ENCODE data around the gene APBA1.

Gene APBA1

GRCh38 chr9:69674112-69674685 lies 2.0 kb upstream of the APBA1 start:
- peak overlapping the region; percentile 8 for H3K4me3 Mint-ChIP-seq
- no peak overlapping the region for H3K27ac Mint-ChIP-seq
- no peaks in the 10 kb centered on the region for H3K9me3 Mint-ChIP-seq
- no peaks in the 10 kb centered on the region for H3K36me3 Mint-ChIP-seq (ENCODE audit: low read depth)
- DNase-seq (ENCODE audit: low spot score), result no peak
- H3K4me1 Mint-ChIP-seq (ENCODE audit: low read depth), result peaks cover 18% of the 10 kb centered on the region
- H3K27me3 Mint-ChIP-seq (ENCODE audit: low read depth), result peaks cover 50% of the 10 kb centered on the region

- Mint-ChIP-seq H3K9me3 (no peaks in the 10 kb centered on the region), H3K36me3 (ENCODE audit: low read depth) (no peaks in the 10 kb centered on the region), H3K4me1 (ENCODE audit: low read depth) (peaks cover 18% of the 10 kb centered on the region), H3K4me3 (peak overlapping the region; percentile 81), H3K27ac (no peak overlapping the region), H3K27me3 (ENCODE audit: low read depth) (peaks cover 46% of the 10 kb centered on the region)
- DNase-seq (ENCODE audit: low spot score), result no peak
These were observed 1.1 kb upstream of the APBA1 start for GRCh38 chr9:69673311-69673640.

GRCh38 chr9:69672596-69673310 lies 582 bp upstream of the APBA1 start:
- no peaks in the 10 kb centered on the region for H3K36me3 Mint-ChIP-seq (ENCODE audit: low read depth)
- H3K27ac Mint-ChIP-seq, result no peak overlapping the region
- peaks cover 45% of the 10 kb centered on the region for H3K27me3 Mint-ChIP-seq (ENCODE audit: low read depth)

GRCh38 chr9:69671311-69671878 lies 776 bp downstream of the APBA1 start:
- H3K27ac Mint-ChIP-seq, result no peak overlapping the region
- no peaks in the 10 kb centered on the region for H3K9me3 Mint-ChIP-seq
- DNase-seq (ENCODE audit: low spot score), result no peak

More at GRCh38 chr9:69672596-69673310, 582 bp upstream of the APBA1 start:
- Mint-ChIP-seq H3K4me3 (peak overlapping the region; percentile 81), H3K4me1 (ENCODE audit: low read depth) (peaks cover 18% of the 10 kb centered on the region), H3K9me3 (no peaks in the 10 kb centered on the region)
- peak; percentile 69 for DNase-seq (ENCODE audit: low spot score)

GRCh38 chr9:69667306-69667705 lies 4.9 kb downstream of the APBA1 start:
- no peak for DNase-seq (ENCODE audit: low spot score)
- Mint-ChIP-seq H3K9me3 (no peaks in the 10 kb centered on the region), H3K27me3 (ENCODE audit: low read depth) (peaks cover 42% of the 10 kb centered on the region), H3K4me1 (ENCODE audit: low read depth) (peaks cover 5% of the 10 kb centered on the region), H3K4me3 (no peak overlapping the region), H3K27ac (no peak overlapping the region), H3K36me3 (ENCODE audit: low read depth) (no peaks in the 10 kb centered on the region)

More at GRCh38 chr9:69671311-69671878, 776 bp downstream of the APBA1 start:
- H3K4me1 Mint-ChIP-seq (ENCODE audit: low read depth), result peaks cover 18% of the 10 kb centered on the region
- peaks cover 43% of the 10 kb centered on the region for H3K27me3 Mint-ChIP-seq (ENCODE audit: low read depth)
- peak overlapping the region; percentile 63 for H3K4me3 Mint-ChIP-seq
- H3K36me3 Mint-ChIP-seq (ENCODE audit: low read depth), result no peaks in the 10 kb centered on the region

- Mint-ChIP-seq H3K27ac (no peak overlapping the region), H3K9me3 (no peaks in the 10 kb centered on the region), H3K27me3 (ENCODE audit: low read depth) (peaks cover 22% of the 10 kb centered on the region), H3K4me1 (ENCODE audit: low read depth) (no peaks in the 10 kb centered on the region), H3K36me3 (ENCODE audit: low read depth) (no peaks in the 10 kb centered on the region), H3K4me3 (no peak overlapping the region)
- no peak for DNase-seq (ENCODE audit: low spot score)
These were observed 11.9 kb downstream of the APBA1 start for GRCh38 chr9:69660304-69660703.

- H3K27ac Mint-ChIP-seq, result no peak overlapping the region
- DNase-seq (ENCODE audit: low spot score), result no peak
- H3K9me3 Mint-ChIP-seq, result no peaks in the 10 kb centered on the region
- no peak overlapping the region for H3K4me3 Mint-ChIP-seq
- H3K27me3 Mint-ChIP-seq (ENCODE audit: low read depth), result peaks cover 19% of the 10 kb centered on the region
- no peaks in the 10 kb centered on the region for H3K4me1 Mint-ChIP-seq (ENCODE audit: low read depth)
- H3K36me3 Mint-ChIP-seq (ENCODE audit: low read depth), result no peaks in the 10 kb centered on the region
These were observed 13.0 kb downstream of the APBA1 start for GRCh38 chr9:69658987-69659675.

- Mint-ChIP-seq H3K4me3 (no peak overlapping the region), H3K4me1 (ENCODE audit: low read depth) (no peaks in the 10 kb centered on the region), H3K27me3 (ENCODE audit: low read depth) (peaks cover 18% of the 10 kb centered on the region), H3K9me3 (no peaks in the 10 kb centered on the region), H3K27ac (no peak overlapping the region), H3K36me3 (ENCODE audit: low read depth) (no peaks in the 10 kb centered on the region)
- DNase-seq (ENCODE audit: low spot score), result no peak
These were observed 14.9 kb downstream of the APBA1 start for GRCh38 chr9:69657269-69657668.

GRCh38 chr9:69655065-69655464 lies 17.1 kb downstream of the APBA1 start:
- no peaks in the 10 kb centered on the region for H3K9me3 Mint-ChIP-seq
- H3K27me3 Mint-ChIP-seq (ENCODE audit: low read depth), result peaks cover 14% of the 10 kb centered on the region
- H3K27ac Mint-ChIP-seq, result no peak overlapping the region
- DNase-seq (ENCODE audit: low spot score), result no peak
- H3K4me1 Mint-ChIP-seq (ENCODE audit: low read depth), result no peaks in the 10 kb centered on the region
- no peak overlapping the region for H3K4me3 Mint-ChIP-seq
- no peaks in the 10 kb centered on the region for H3K36me3 Mint-ChIP-seq (ENCODE audit: low read depth)

GRCh38 chr9:69653261-69653660 lies 18.9 kb downstream of the APBA1 start:
- H3K4me1 Mint-ChIP-seq (ENCODE audit: low read depth), result no peaks in the 10 kb centered on the region
- H3K27ac Mint-ChIP-seq, result no peak overlapping the region
- H3K9me3 Mint-ChIP-seq, result no peaks in the 10 kb centered on the region
- H3K27me3 Mint-ChIP-seq (ENCODE audit: low read depth), result peaks cover 11% of the 10 kb centered on the region
- H3K36me3 Mint-ChIP-seq (ENCODE audit: low read depth), result no peaks in the 10 kb centered on the region
- no peak overlapping the region for H3K4me3 Mint-ChIP-seq
- no peak for DNase-seq (ENCODE audit: low spot score)

GRCh38 chr9:69649566-69650250 lies 22.5 kb downstream of the APBA1 start:
- Mint-ChIP-seq H3K36me3 (ENCODE audit: low read depth) (no peaks in the 10 kb centered on the region), H3K4me3 (no peak overlapping the region), H3K4me1 (ENCODE audit: low read depth) (no peaks in the 10 kb centered on the region), H3K9me3 (no peaks in the 10 kb centered on the region), H3K27ac (no peak overlapping the region), H3K27me3 (ENCODE audit: low read depth) (peaks cover 11% of the 10 kb centered on the region)
- no peak for DNase-seq (ENCODE audit: low spot score)

GRCh38 chr9:69647804-69648203 lies 24.4 kb downstream of the APBA1 start:
- Mint-ChIP-seq H3K27ac (no peak overlapping the region), H3K4me1 (ENCODE audit: low read depth) (no peaks in the 10 kb centered on the region), H3K4me3 (no peak overlapping the region), H3K27me3 (ENCODE audit: low read depth) (peaks cover 8% of the 10 kb centered on the region), H3K9me3 (no peaks in the 10 kb centered on the region), H3K36me3 (ENCODE audit: low read depth) (no peaks in the 10 kb centered on the region)
- DNase-seq (ENCODE audit: low spot score), result no peak

- Mint-ChIP-seq H3K4me1 (ENCODE audit: low read depth) (no peaks in the 10 kb centered on the region), H3K36me3 (ENCODE audit: low read depth) (no peaks in the 10 kb centered on the region), H3K27me3 (ENCODE audit: low read depth) (peaks cover 8% of the 10 kb centered on the region), H3K4me3 (no peak overlapping the region), H3K9me3 (no peaks in the 10 kb centered on the region), H3K27ac (no peak overlapping the region)
- DNase-seq (ENCODE audit: low spot score), result no peak
These were observed 25.4 kb downstream of the APBA1 start for GRCh38 chr9:69646810-69647209.

- Mint-ChIP-seq H3K4me3 (no peak overlapping the region), H3K36me3 (ENCODE audit: low read depth) (no peaks in the 10 kb centered on the region), H3K27ac (no peak overlapping the region), H3K9me3 (no peaks in the 10 kb centered on the region), H3K27me3 (ENCODE audit: low read depth) (peaks cover 9% of the 10 kb centered on the region), H3K4me1 (ENCODE audit: low read depth) (no peaks in the 10 kb centered on the region)
- DNase-seq (ENCODE audit: low spot score), result no peak
These were observed 26.7 kb downstream of the APBA1 start for GRCh38 chr9:69645488-69645887.

Measured in T-helper 2 cell treated with Interferon-gamma antibody and Interleukin-4, amounts not matched to agents 5 μg/mL and 100 μg/mL, for 36 hours (primary cell).